Endothelial cell (in vitro differentiated cells): ENCODE measurements around the gene PAPSS2. TPM values are rescaled to one million over a fixed set of nuclear protein-coding genes. Genes with fewer than 3 reads are reported as not detected.

Experiments
- DNase-seq: peaks from one replicate; pipeline ENCODE4 v3.0.0; 2021; ENCODE audit warnings: low spot score
- H3K27ac Mint-ChIP-seq: one replicate; pipeline ENCODE4 v1.8.0; 2021; ENCODE audit warnings: mixed read lengths, inconsistent platforms; ENCODE audit not compliant: unreplicated experiment
- H3K27me3 Mint-ChIP-seq: one replicate; pipeline ENCODE4 v1.8.0; 2021; ENCODE audit warnings: mild to moderate bottlenecking, moderate library complexity, mixed read lengths, inconsistent platforms; ENCODE audit not compliant: unreplicated experiment
- H3K36me3 Mint-ChIP-seq: one replicate; pipeline ENCODE4 v1.8.0; 2021; ENCODE audit warnings: mild to moderate bottlenecking, low read depth, mixed read lengths, inconsistent platforms; ENCODE audit not compliant: unreplicated experiment
- H3K4me1 Mint-ChIP-seq: one replicate; pipeline ENCODE4 v1.8.0; 2021; ENCODE audit warnings: mild to moderate bottlenecking, mixed read lengths, inconsistent platforms; ENCODE audit not compliant: unreplicated experiment
- H3K4me3 Mint-ChIP-seq: one replicate; pipeline ENCODE4 v1.8.0; 2021; ENCODE audit warnings: mild to moderate bottlenecking, mixed read lengths, inconsistent platforms; ENCODE audit not compliant: unreplicated experiment
- H3K9me3 Mint-ChIP-seq: one replicate; pipeline ENCODE4 v1.8.0; 2021; ENCODE audit warnings: mixed read lengths, inconsistent platforms; ENCODE audit not compliant: unreplicated experiment
- CTCF ChIP-seq: fragments of 200-600 bp; sonication (generic); IDR thresholded peaks from one replicate; pipeline ENCODE4 v1.5.0; 2021; ENCODE audit warnings: antibody characterized with exemption; ENCODE audit not compliant: unreplicated experiment
- total RNA-seq: library from RNA; stranded (reverse); fragmentation: NEBNext Ultra II Directional; extraction: Animal tissue kit (Norgen Biotek cat#: 25700); gene quantifications from one replicate; pipeline ENCODE4 v1.2.1, GENCODE V29; 2021; ENCODE audit not compliant: unreplicated experiment

PAPSS2 gene
- total RNA-seq, 1 donor from 2014 or later: 31.0 TPM

GRCh38 chr10:87634311-87634710 lies 25.4 kb upstream of the PAPSS2 start:
- no peak for TF ChIP-seq CTCF
- no peak overlapping the region for H3K27ac Mint-ChIP-seq
- H3K4me3 Mint-ChIP-seq: no peak overlapping the region
- H3K36me3 Mint-ChIP-seq: no peaks in the 10 kb centered on the region
- no peak for DNase-seq
- H3K27me3 Mint-ChIP-seq: no peaks in the 10 kb centered on the region
- no peaks in the 10 kb centered on the region for H3K4me1 Mint-ChIP-seq
- H3K9me3 Mint-ChIP-seq: no peaks in the 10 kb centered on the region

- Mint-ChIP-seq H3K27me3 (peaks cover 2% of the 10 kb centered on the region), H3K36me3 (no peaks in the 10 kb centered on the region), H3K27ac (no peak overlapping the region), H3K9me3 (no peaks in the 10 kb centered on the region), H3K4me1 (no peaks in the 10 kb centered on the region), H3K4me3 (no peak overlapping the region)
- DNase-seq: no peak
- TF ChIP-seq CTCF: no peak
Measured at GRCh38 chr10:87635498-87636312, 24.0 kb upstream of the PAPSS2 start.

- H3K9me3 Mint-ChIP-seq: no peaks in the 10 kb centered on the region
- H3K4me1 Mint-ChIP-seq: no peaks in the 10 kb centered on the region
- H3K4me3 Mint-ChIP-seq: no peak overlapping the region
Measured at GRCh38 chr10:87636313-87636915, 23.3 kb upstream of the PAPSS2 start.

GRCh38 chr10:87639493-87639892 lies 20.2 kb upstream of the PAPSS2 start:
- DNase-seq: no peak
- H3K4me1 Mint-ChIP-seq: no peaks in the 10 kb centered on the region
- peaks cover 2% of the 10 kb centered on the region for H3K27me3 Mint-ChIP-seq
- TF ChIP-seq CTCF: no peak
- H3K27ac Mint-ChIP-seq: no peak overlapping the region
- no peak overlapping the region for H3K4me3 Mint-ChIP-seq
- no peaks in the 10 kb centered on the region for H3K36me3 Mint-ChIP-seq
- no peaks in the 10 kb centered on the region for H3K9me3 Mint-ChIP-seq

More at GRCh38 chr10:87636313-87636915, 23.3 kb upstream of the PAPSS2 start:
- Mint-ChIP-seq H3K36me3 (no peaks in the 10 kb centered on the region), H3K27me3 (peaks cover 2% of the 10 kb centered on the region), H3K27ac (no peak overlapping the region)
- no peak for TF ChIP-seq CTCF
- DNase-seq: no peak

- no peak for DNase-seq
- Mint-ChIP-seq H3K27ac (no peak overlapping the region), H3K9me3 (no peaks in the 10 kb centered on the region), H3K36me3 (no peaks in the 10 kb centered on the region), H3K4me3 (no peak overlapping the region), H3K27me3 (peaks cover 2% of the 10 kb centered on the region), H3K4me1 (no peaks in the 10 kb centered on the region)
- no peak for TF ChIP-seq CTCF
Measured at GRCh38 chr10:87640043-87640442, 19.6 kb upstream of the PAPSS2 start.
